ENCODE data around the gene NDOR1.

NDOR1 gene

DNA sequence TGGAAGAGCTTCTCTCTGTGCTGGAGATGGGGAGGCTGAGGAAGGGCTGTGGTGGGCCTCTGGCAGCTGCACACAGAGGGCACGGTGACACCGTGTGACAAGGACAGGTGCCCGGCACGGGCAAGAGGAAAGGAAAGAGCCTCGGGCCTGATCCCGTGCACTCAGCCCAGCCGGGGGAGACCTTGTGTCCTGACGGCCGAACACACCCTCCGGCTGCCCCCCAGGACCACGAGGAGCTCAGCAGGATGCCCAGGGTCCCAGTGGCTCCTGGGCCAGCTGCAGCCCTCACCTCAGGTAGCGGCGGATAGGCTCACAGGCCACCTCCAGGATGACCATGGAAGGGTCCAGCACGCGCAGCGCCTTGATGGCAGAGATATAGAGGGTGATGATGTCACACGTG is 22.7 kb upstream of the NDOR1 start:
- DNase-seq (ENCODE audit: low spot score), result no peak

DNA sequence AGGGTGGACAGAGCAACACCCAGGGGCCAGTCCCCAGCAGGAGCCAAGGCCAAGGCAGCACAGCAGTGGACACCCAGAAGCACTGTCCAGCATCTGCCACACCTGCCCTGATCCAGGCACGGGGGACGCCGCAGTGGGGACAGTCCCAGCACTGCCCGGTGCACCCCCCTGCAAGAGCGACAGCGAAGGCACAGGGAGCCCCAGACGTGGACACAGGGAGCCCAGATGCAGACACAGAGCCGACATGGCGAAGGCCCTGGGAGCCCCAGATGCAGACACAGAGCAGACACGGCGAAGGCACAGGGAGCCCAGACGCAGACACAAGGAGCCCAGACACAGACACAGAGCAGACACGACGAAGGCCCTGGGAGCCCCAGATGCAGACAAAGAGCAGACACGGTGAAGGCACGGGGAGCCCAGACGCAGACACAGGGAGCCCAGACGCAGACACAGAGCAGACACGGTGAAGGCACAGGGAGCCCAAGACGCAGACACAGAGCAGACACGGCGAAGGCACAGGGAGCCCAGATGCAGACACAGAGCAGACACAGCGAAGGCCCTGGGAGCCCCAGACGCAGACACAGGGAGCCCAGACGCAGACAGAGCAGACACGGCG is 21.4 kb upstream of the NDOR1 start:
- no peak for DNase-seq (ENCODE audit: low spot score)

- DNase-seq (ENCODE audit: low spot score), result no peak
Measured at GRCh38 chr9:137184881-137185660, 20.4 kb upstream of the NDOR1 start.

GRCh38 chr9:137185921-137186320 is 19.6 kb upstream of the NDOR1 start:
- DNase-seq (ENCODE audit: low spot score), result no peak

DNA sequence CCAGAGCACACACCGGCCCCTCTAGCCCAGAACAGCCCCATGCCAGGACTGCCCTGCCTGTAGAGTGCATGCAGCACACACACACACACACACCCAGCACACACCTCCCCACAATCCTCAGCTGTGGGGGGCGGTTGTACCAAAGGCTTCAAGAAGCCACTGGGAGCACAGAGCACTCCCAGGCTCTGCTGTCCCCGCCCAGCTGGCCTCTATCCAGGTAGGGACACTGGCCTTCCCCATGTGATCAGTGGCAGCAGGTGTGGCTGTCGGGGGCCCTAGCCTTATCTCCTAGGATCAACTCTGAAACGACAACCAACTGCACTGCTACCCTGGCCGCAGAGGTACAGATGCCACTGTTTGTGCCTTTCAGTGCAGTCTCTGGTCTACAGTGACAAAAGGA is 19.1 kb upstream of the NDOR1 start:
- no peak for DNase-seq (ENCODE audit: low spot score)

- DNase-seq (ENCODE audit: low spot score), result no peak
Measured at GRCh38 chr9:137187386-137187785, 18.1 kb upstream of the NDOR1 start.

GRCh38 chr9:137188086-137188489 is 17.4 kb upstream of the NDOR1 start:
- no peak for DNase-seq (ENCODE audit: low spot score)

GRCh38 chr9:137188490-137189296 is 16.8 kb upstream of the NDOR1 start, which contains the start of the genes ANAPC2 and SSNA1:
Gene ANAPC2, minus strand, starts transcription at chr9:137188560. Its CDS starts 28 bp downstream, at chr9:137188532.
Gene SSNA1, plus strand, starts transcription at chr9:137188676. Its CDS starts 51 bp downstream, at chr9:137188727.
- DNase-seq (ENCODE audit: low spot score), result peak; percentile 92

GRCh38 chr9:137189297-137190295 is 15.9 kb upstream of the NDOR1 start:
- DNase-seq (ENCODE audit: low spot score), result no peak

GRCh38 chr9:137190315-137190856 is 15.1 kb upstream of the NDOR1 start:
- no peak for DNase-seq (ENCODE audit: low spot score)

GRCh38 chr9:137191245-137191644 is 14.3 kb upstream of the NDOR1 start:
- no peak for DNase-seq (ENCODE audit: low spot score)

DNA sequence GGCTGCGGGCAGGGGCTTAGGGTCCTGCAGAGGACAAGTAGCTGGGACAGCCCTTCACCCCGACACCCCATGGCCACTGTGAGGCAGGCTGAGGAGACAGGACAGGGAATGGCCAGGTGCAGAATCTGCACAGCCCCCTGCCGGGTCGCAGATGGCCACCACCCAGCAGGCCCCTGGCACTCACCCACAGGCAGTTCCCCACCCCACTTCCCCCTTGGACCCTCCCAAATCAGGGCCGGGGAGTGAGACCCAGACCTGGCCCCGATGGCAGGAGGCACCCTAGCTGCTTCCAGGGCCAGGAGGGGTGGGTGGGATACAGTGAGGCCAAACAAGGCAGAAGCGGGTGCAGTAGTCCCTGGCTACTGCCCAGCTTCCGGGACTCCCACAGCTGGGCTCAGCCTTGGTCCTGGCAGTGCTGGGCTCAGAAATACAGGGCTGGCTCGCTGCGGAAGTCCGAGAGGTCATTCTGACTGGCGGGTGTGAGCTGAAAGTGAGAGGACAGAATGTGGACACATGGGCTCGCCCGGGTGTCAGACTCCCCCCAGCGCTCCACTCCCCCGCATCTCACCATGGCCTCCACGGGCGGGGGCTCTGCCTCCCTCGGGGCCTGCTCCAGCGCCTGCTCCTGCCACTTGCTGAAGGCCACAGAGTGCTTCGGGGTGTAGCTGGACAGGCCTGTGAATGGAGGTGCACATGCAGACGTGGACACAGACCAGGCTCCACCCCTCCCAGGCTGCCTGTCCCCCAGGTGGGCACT is 13.6 kb upstream of the NDOR1 start:
- DNase-seq (ENCODE audit: low spot score), result peak; percentile 81

DNA sequence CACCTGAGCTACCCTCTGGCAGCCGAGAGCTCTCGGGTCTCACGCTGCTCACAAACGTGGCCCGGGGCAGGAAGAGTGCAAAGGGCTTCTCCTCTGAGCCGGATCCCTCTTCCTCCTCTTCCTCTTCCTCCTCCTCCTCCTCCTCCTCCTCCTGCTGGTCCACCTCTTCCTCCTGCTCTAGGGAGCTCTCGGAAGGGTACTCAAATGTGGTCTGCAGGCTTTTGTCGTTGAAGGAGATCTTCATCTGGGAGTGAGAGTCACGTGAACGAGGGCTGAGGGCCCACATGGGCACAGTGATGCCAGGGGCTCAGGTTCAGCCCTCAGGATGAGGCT is 13.1 kb upstream of the NDOR1 start:
- no peak for DNase-seq (ENCODE audit: low spot score)

- no peak for DNase-seq (ENCODE audit: low spot score)
Measured at GRCh38 chr9:137192859-137193258, 12.6 kb upstream of the NDOR1 start.

GRCh38 chr9:137193771-137194170 is 11.7 kb upstream of the NDOR1 start:
- DNase-seq (ENCODE audit: low spot score), result no peak

GRCh38 chr9:137194388-137194787 is 11.1 kb upstream of the NDOR1 start:
- peak; percentile 83 for DNase-seq (ENCODE audit: low spot score)

GRCh38 chr9:137194909-137195308 is 10.6 kb upstream of the NDOR1 start:
- DNase-seq (ENCODE audit: low spot score), result no peak

GRCh38 chr9:137195525-137196220 is 9.8 kb upstream of the NDOR1 start:
- DNase-seq (ENCODE audit: low spot score), result no peak

- no peak for DNase-seq (ENCODE audit: low spot score)
Measured at GRCh38 chr9:137198051-137198901, 7.2 kb upstream of the NDOR1 start.
